GM21447 (cell line): ENCODE results near the gene CHST1.

Experiments used
- ATAC-seq: cut with Tn5 transposase; IDR thresholded peaks from one replicate; pipeline ENCODE4 v1.9.1; 2021; ENCODE audit not compliant: unreplicated experiment

The CHST1 gene

GRCh38 chr11:45646275-45646927 is 19.0 kb downstream of the CHST1 start:
- ATAC-seq = no peak

GRCh38 chr11:45644981-45645889 is 20.2 kb downstream of the CHST1 start:
- no peak for ATAC-seq

GRCh38 chr11:45643598-45644260 is 21.7 kb downstream of the CHST1 start:
- ATAC-seq = no peak

GRCh38 chr11:45641961-45642360 is 23.5 kb downstream of the CHST1 start:
- no peak for ATAC-seq

GRCh38 chr11:45638051-45638450 is 27.4 kb downstream of the CHST1 start:
- no peak for ATAC-seq

GRCh38 chr11:45635907-45636306 is 29.5 kb downstream of the CHST1 start:
- no peak for ATAC-seq

- no peak for ATAC-seq
These were observed 39.8 kb downstream of the CHST1 start for GRCh38 chr11:45625611-45626010.

- ATAC-seq = no peak
These were observed 41.3 kb downstream of the CHST1 start for GRCh38 chr11:45624095-45624494.

- ATAC-seq = no peak
These were observed 42.6 kb downstream of the CHST1 start for GRCh38 chr11:45622861-45623260.

GRCh38 chr11:45622283-45622682 is 43.1 kb downstream of the CHST1 start:
- no peak for ATAC-seq

- no peak for ATAC-seq
These were observed 43.8 kb downstream of the CHST1 start for GRCh38 chr11:45621588-45621987.

- ATAC-seq = no peak
These were observed 45.2 kb downstream of the CHST1 start for GRCh38 chr11:45620243-45620642.

GRCh38 chr11:45618897-45619296 is 46.5 kb downstream of the CHST1 start:
- ATAC-seq = no peak

GRCh38 chr11:45617871-45618601 is 47.4 kb downstream of the CHST1 start:
- ATAC-seq = no peak

- ATAC-seq = no peak
These were observed 48.4 kb downstream of the CHST1 start for GRCh38 chr11:45616802-45617549.

- ATAC-seq = no peak
These were observed 50.1 kb downstream of the CHST1 start for GRCh38 chr11:45615182-45615792.

GRCh38 chr11:45614196-45614828 is 51.1 kb downstream of the CHST1 start:
- no peak for ATAC-seq

- no peak for ATAC-seq
These were observed 54.8 kb downstream of the CHST1 start for GRCh38 chr11:45610627-45611026.

GRCh38 chr11:45609902-45610301 is 55.5 kb downstream of the CHST1 start:
- no peak for ATAC-seq

GRCh38 chr11:45609337-45609736 is 56.1 kb downstream of the CHST1 start:
- ATAC-seq = no peak
